Raji (cell line): Measurements from ENCODE around the gene BLOC1S3.

Source experiments
- POLR2A ChIP-seq: IDR thresholded peaks from 2 replicates; pipeline ENCODE4 v1.6.1; 2011; ENCODE audit warnings: low read depth, low read length, control low read depth; ENCODE audit not compliant: insufficient read depth

The BLOC1S3 gene

DNA sequence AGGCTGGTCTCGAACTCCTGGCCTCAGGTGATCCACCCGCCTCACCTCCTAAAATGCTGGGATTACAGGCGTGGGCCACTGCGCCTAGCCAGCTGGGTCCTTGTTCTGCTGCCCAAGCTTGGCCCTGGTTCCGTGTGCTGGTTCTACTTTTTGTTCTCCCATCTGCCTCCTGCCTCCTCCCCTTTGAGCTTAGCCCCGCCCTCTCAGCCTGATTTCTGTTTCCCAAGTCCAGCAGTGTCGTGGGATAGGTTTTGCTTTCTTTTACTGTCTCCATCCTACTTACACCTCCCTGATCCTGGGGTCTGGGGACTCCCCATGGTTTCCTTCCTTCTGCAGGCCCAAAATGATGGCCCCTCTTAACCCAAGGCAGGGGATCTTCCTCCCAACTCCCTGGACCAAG is 2.4 kb downstream of the BLOC1S3 start:
- no peak for TF ChIP-seq POLR2A

DNA sequence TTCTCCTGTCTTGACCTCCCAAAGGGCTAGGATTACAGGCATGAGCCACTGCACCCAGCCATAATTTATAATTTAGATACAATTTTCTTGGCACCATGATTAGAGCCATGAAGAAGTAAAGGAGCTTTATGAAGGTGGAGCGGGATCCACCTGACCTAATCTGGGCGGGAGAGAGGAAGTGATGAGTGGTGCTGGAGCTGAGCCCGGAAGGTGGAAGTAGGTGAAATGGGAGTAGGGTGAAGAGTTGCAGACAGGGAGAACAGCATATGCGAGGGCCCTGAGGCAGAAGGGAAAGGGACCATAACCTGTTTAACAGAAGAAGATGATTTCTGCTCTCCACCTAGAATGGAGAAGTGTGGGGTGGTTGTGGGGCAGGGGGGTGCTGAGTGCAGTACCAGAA is 4.2 kb downstream of the BLOC1S3 start:
- no peak for TF ChIP-seq POLR2A

DNA sequence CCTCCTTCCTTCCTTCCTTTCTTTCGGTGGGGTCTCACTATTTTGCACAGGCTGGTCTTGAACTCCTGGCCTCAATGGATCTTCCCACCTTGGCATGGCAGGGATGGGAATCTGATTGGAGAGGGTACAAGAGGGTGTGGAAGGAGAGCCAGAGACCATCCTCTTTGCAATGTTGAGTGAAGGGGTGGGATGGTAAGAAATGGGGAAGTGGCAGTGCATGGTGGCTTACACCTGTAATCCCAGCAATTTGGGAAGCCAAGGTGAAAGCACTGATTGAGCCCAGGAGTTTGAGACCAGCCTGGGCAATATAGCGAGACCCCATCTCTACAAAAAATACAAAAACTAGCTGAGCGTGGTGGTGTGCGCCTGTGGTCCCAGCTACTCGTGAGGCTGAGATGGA is 5.5 kb downstream of the BLOC1S3 start:
- no peak for TF ChIP-seq POLR2A

DNA sequence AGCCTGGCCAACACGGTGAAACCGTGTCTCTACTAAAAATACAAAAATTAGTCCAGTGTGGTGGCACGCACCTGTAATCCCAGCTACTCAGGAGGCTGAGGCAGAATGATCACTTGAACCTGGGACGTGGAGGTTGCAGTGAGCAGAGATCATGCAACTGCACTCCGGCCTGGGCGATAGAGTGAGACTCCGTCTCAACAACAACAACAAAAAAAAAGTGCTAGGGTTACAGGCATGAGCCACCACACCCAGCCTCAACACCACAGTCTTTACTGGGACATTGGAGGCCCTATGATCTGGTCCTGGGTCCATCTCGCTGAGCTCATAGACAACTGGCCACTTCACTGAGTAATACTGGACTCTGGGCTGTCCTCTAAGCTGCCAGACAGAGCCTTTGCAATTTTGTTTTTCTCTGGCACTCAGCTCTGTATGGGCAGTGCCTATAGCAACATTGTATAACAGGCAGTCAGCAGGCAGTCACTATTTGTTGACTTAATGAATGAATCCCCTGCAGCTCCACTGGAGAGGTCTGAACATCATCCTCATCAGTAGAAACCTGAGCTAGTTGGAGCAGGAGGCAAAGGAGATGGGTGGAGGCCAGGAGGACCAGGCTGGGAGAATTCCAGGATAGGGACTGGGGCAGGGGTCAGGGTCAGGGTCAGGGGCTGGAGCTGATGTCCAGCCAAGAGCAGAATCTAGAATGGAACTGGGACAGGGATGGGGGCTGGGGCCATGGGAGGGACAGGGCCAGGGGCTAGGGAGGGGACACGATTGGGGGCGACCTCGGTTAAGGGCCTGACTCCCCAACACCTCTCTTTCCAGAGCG is 8.1 kb downstream of the BLOC1S3 start:
- no peak for TF ChIP-seq POLR2A

DNA sequence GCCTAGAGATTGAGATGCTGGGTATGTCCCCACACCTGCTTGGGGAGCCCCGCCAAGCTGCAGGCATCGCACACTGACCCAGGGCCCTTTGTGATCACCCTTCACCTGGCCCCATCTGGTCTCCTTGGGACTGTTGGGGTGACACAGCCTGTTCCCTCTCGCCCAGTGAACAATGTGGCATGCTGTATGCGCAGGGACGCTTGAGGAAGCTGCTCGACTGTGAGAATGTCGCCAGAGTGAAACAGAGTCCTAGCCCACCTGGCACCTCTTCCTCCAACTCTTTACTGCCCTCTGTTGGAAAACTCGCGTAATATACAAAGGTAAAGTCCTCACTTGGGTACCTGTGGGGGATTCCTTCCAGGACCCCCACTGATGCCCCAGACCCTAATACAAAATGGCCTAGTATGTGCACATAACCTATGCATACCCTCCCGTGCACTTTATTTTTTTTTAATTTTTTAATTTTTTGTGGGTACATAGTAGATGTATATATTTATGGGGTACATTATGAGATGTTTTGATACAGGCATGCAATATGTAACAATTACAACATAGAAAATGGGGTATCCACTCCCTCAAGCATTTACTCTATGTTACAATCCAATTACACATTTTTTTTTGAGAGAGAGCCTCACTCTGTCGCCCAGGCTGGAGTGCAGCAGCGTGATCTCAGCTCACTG is 9.0 kb downstream of the BLOC1S3 start:
- TF ChIP-seq POLR2A: no peak

DNA sequence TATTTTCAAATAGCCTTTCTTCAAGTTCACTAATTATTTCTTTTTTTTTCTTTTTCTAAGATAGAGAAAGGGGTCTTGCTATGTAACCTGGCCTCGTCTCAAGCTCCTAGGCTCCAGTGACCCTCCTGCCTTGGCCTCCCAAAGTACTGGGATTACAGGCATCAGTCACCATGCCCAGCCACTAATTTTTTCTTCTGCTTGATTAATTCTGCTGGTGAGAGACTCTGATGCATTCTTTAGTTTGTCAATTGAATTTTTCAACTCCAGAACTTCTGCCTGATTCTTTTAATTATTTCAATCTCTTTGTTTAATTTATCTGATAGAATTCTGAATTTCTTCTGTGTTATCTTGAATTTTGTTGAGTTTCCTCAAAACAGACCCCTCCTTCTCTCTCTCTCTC is 11.4 kb downstream of the BLOC1S3 start:
- no peak for TF ChIP-seq POLR2A

DNA sequence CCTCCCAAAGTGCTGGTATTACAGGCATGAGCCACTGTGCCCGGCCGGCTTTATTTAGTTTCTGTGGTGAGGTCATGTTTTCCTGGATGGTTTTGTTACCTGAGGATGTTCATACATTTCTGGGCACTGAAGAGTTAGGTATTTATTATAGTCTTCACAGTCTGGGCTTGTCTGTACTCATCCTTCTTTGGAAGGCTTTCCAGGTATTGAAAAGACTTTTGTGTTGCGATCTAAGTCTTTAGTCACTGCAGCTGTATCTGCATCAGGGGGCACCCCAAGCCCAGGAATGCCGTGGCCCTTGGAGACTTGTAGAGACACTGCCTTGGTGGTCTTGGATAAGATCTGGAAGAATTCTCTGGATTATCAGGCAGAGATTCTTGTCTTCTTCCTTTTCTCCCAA is 12.8 kb downstream of the BLOC1S3 start:
- no peak for TF ChIP-seq POLR2A

DNA sequence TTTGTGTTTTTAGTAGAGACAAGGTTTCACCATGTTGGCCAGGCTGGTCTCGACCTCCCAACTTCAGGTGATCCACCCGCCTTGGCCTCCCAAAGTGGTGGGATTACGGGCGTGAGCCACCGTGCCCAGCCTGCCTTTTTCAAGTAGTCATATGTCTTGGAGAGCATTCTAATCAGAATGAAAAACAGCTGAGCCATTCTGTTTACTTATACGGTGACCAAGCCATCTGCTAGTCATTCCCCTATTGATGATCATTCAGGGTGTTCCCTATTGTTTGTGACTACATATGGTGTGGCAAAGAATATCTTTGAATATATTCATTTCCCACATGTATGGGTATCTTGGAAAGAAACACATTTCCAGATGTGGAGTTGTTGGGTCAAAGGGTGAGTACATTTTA is 17.2 kb downstream of the BLOC1S3 start:
- no peak for TF ChIP-seq POLR2A

DNA sequence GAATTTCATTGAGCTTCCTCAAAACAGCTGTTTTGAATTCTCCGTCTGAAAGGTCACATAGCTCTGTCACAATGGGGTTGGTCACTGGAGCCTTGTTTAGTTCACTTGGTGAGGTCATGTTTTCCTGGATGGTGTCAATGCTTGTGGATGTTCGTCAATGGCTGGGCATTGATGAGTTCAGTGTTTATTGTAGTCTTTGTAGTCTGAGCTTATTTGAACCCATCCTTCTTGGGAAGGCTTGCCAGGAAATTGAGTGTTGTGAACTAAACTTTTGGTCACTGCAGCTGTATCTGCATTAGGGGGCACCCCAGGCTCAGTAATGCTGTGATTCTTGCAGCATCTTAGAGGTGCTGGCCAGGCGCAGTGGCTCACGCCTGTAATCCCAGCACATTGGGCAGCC is 22.0 kb downstream of the BLOC1S3 start:
- TF ChIP-seq POLR2A: no peak

DNA sequence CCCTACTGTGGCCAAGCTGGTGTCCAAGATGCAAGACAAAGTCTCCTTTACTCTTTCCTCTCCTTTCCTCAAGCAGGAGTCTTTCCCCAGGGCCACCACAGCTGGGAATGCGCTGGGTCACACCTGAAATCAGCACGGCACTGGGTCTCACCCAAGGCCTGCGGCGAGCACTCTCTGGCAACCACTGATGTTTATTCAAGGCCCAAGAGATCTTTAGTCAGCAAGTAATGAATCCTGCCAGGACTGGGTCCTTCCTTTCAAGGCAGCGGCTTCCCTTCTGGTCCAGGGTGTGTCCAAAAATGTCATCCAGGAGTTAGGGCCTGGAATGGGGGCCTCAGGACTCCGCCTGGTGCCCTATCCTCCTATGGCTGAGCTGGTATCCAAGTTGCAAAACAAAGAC is 24.1 kb downstream of the BLOC1S3 start:
- TF ChIP-seq POLR2A: no peak

DNA sequence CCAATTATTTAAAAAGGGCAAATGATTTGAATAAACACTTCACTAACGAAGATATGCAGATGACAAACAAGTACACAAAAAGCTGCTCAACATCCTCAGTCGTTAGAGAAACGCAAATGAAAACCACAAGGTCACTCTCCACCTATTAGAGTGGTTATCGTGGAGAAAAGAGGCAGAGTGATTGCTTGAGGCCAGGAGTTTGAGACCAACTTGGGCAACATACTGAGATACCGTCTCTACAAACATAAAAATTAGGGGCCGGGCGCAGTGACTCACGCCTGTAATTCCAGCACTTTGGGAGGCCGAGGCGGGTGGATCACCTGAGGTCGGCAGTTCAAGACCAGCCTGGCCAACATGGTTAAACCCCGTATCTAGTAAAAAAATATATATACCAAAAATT is 27.2 kb downstream of the BLOC1S3 start:
- no peak for TF ChIP-seq POLR2A

DNA sequence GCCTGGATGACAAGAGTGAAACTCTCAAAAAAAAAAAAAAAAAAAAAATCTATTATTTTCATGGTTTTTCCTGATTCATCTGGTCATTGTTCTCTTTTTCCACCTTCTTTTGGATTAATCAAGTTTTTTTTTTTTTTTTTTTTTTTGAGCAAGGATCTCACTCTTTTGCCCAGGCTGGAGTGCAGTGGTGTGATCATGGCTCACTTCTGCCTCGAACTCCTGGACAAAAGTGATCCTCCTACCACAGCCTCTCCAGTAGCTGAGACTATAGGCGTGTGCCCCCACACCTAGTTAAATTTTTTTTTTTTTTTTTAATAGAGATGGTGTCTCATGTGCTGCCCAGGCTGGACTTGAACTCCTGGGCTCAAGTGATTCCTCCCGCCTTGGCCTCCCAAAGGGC is 27.7 kb downstream of the BLOC1S3 start:
- no peak for TF ChIP-seq POLR2A

DNA sequence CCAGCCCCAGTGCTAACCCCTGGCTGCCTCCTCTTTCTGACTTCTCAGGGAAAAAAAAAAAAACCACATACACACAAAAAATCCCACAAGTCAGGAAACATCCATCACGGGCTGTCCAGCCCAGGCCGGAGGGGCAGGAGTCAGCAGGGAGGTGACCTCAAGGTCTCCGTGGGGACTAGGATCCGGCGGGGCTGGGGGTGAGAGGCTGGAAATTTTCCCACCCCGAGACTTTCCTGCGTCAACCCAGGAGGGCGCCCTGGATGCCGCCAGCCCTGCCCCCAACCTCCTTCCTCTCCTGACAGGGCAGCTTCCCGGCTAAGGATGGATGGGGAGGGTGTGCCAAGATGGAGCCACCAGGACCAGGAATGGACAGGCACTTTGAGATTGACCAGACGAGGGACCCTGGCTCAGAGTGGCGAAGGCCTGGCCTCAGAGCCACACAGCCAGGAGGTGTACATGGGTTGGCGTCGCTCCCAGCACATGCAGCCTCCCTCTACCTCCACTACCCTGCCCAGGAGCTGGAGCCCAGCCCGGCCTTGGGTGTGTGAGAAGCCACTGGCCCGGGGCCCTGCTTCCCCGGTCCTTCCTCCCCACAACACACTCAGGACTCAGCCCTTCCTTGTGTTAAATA is 33.3 kb downstream of the BLOC1S3 start:
- no peak for TF ChIP-seq POLR2A

DNA sequence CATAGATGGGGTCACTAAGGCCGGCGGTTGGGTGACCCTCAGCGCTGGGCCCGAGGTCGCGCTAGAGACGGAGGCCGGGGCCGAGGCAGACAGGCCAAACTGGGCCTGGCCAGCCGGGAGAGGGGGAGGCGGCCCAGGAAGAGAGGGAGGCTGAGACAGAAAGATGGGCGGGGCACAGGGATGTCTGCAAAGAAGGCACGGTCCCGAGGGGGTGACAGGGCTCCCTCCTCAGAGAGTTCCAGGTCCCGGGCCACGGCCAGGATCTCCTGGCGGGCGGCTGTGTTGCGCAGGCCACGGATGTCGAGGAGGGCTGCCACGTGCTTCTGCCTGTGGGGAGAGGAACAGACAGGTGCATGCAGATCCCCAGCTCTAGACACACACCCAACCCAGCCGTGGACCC is 34.4 kb downstream of the BLOC1S3 start:
- TF ChIP-seq POLR2A: no peak

DNA sequence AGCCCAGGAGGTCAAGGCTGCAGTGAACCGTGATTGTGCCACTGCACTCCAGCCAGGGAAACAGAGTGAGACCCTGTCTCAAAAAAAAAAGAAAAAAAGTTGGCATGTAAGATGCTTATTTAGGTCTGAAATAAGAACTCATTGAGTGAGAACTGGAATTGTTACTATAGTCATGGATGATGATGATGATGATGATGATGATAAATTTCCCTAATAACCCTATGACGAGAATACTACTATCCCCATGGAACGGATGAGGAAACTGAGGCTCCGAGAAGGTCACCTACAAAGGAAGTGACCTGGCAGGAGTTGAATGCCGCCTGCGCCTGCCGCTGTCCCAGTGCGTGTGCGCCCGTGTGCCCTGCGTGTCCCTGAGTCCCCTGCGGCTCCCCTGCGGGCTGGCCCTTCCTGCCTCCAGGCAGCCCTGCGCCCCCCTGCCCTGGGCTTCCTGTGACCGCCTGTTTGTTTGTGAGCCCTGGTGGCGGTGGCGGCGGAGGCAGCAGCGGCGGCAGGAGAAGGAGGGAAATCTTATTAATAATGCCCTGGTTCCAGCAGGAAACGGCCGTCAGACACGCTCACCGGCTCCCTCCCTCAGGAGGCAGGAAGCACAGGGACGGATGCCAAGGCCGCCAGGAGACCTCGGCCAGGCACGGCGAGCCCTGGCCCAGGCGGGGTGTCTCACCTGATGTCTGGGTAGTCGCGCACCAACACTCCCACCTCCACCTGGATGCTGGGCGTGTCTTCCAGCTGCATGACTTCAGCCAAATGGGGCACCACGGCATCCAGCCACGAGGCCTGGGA is 37.0 kb downstream of the BLOC1S3 start:
- TF ChIP-seq POLR2A: no peak
